Measurements from ENCODE around the gene SLC39A11. TPM values are rescaled to one million over a fixed set of nuclear protein-coding genes. Genes with fewer than 3 reads are reported as not detected.
A peak's percentile ranks its signal among the peaks of the same experiment; 100 is the strongest.
"Not testable (repeated sequence)": the region's sequence is repeated elsewhere in the genome, so short reads cannot be mapped to it uniquely, and the experiment has no call there.

SLC39A11 gene
- total RNA-seq, 1 experiment from 2014 or later, result 7.9 TPM

DNA sequence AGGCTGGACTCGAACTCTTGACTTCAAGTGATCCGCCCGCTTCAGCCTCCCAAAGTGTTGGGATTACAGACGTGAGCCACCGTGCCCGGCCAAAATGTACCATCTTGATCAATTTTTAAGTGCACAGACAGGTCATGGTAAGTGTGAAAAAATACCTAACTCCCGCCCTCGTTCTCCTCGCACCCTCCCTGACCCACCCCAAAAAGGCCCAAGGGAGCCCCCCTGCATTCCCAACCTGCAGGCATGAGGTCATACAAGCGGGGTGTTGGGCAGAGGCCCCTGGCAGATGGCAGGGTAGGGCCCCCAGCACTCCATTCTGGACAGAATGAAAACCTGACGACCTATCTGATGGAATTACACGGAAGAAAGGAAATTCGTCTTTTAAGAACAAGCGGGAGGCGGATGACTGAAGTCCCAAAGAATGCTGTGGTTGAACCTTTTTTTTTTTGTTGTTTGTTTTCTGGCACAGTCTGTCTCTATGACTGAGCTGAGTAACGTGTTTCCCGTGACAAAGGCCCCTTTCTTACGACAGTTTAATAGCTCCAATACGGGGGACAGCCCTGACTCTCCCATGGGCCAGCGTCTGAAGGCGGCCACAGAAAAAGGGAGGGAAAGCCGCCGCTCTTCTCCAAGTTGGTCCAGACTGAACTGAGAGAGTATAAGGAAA, 376.4 kb downstream of the SLC39A11 start:
- peak; percentile 98 for DNase-seq (ENCODE audit: low read depth)

DNA sequence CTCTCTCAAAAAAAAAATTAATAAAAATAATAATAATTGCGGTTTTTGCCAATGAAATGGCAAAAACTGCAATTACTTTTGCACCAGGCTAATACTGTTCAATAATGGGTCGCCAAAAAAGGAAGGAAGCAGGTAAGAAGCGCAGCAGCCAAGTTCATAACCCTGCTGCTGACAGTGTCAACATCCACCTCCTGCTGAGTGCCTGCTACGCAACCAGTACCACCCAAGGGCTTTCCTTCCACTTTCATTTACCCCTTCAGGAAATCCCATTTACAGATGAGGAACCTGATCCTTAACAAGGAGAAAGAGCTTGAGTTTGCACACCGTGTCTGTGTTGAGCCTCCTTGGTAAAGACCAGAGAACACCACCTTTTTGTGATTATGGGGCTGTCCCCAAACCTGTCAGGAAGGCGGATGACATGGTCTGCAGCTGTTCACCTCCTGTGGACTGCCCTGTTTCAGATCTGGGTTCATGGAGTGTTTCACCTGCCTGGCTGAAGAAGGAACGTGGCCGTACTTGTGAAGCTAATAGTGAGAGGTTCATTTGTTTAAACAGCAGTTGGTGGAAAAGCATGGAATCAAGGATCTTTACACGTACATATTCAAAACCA, 378.0 kb downstream of the SLC39A11 start:
- no peak for DNase-seq (ENCODE audit: low read depth)

DNA sequence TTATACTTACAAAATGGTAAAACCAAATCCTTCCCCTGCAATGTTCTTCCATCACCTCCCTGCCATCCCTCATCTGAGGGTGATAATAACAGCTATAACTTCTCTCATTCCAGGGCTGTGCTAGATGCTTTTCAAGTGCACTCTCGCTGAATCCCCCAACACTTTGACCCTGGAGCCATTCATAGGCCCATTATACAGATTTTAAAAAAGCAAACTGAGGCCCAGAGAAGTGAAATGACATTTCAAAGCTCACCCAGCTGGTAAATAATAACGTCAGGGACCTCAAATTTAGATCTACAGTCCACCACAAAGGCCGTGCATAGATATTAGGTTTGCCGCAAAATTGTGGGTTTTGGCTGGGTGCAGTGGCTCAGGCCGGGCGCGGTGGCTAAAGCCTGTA, 378.8 kb downstream of the SLC39A11 start:
- no peak for DNase-seq (ENCODE audit: low read depth)

GRCh38 chr17:72711521-72712310, 380.8 kb downstream of the SLC39A11 start:
- DNase-seq (ENCODE audit: low read depth), result no peak

- no peak for DNase-seq (ENCODE audit: low read depth)
Measured at GRCh38 chr17:72710834-72711233, 381.7 kb downstream of the SLC39A11 start.

DNA sequence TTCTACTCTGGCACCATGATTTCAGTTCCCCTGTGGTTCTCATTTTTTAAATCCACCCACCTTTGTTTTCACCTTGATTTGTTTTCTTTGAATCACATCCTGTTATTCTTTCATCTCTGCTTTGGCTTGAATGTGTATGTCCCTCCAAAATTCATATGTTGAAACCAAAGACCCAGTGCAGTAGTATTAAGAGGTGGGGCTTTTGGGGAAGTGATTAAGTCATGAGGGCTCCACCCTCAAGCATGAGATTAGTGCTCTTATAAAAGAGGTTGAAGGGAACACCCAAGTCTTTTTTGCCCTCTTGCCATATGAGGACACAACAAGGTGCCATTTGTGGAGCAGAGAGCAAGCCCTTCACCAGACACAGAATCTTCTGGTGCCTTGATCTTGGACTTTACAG, 382.3 kb downstream of the SLC39A11 start:
- no peak for DNase-seq (ENCODE audit: low read depth)

- not testable (repeated sequence) for DNase-seq (ENCODE audit: low read depth)
Measured at GRCh38 chr17:72708682-72709081, 383.8 kb downstream of the SLC39A11 start.

DNA sequence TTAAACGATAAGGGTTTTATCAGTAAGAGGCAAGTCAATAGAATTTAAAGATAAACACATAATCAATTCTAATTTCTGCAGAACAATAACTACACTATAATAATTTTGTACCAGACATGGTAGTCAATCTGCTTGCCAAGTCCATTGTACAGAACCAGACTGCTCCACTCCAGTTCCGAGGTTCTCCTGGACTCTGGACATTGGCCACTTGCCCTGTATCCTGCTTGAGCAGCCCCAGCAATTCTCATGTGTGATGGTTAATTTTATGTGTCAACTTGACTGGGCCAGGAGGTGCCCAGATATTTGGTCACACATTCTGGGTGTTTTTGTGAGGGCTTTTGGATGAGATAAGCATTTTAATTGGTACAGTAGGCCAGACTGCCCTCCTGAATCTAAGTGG, 384.6 kb downstream of the SLC39A11 start:
- no peak for DNase-seq (ENCODE audit: low read depth)

DNA sequence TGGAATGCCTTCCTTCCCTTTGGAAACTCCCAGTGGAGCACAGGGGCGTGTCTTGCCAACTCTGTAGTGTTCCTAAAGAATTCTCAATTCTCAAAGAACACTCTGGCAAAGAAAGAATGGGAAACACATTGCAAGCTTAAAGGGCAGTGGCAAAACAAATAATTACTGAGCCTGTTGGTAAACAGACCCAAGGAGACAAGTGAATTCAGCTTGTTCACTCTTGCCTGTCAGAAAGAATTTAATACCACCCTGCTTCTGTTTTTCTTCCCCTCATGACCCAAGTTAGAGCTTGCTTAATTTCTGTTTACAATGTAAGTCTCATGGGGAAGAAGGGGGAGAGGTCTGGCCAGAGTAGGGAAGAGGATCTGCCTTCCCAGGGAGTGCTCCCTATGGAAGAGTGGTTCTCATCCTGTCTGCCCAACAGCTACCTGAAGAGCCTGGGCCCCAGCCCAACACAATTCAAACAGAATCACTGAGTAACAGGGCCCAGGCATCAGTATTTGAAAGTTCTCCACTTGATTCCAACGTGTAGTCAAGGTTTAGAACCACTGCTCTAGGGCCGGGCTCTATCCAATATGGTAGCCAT, 386.0 kb downstream of the SLC39A11 start:
- DNase-seq (ENCODE audit: low read depth), result no peak

DNA sequence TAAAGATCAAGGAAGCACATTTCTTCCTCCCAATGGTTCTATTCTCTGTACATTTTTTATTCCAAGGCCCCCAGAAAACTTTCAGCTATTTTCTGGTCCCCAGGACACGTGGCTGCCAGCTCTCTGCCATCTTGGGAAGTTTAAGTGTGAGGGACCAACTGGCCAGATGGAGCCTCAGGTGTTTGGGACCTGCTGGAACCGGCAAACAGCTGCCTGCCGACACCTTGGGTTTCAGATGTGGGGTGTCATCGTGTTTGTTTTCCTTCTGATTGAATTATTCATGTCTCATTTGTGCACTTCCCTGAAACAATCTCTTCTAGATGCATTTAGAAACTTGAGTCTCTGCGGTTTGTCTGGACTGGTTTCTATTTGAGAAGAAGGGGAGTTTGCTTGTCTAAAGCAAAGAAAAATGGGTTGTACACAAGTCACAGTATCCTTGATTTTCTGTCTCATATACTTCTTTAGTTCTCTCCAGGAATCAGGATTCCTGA, 386.5 kb downstream of the SLC39A11 start:
- DNase-seq (ENCODE audit: low read depth), result no peak

- DNase-seq (ENCODE audit: low read depth), result peak; percentile 91
Measured at GRCh38 chr17:72702998-72703397, 389.5 kb downstream of the SLC39A11 start.

DNA sequence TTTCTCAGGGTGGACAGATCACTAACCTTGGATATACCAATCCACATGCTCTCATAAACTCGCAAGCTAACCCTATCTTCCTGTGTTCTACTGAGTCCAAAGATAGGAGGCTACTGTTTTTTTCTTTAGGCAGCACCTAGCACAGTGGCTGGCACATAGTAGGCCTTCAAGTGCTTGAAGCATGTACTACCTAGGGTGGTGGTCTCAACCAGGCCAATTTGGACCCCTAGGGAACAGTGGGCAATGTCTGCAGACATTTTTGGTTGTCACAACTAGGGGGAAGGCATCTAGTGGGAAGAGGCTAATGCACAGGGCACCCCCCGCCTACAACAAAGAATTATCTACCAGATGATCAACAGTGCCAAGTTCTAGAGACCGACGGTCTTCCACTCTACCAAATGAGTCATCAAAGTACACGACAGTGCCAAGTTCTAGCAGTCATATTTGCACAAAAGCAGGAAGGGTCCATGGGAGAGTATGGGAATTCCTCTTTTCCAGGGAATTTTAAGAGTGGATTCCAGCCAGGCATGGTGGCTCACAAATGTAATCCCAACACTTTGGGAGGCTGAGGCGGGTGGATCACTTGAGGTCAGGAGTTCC, 390.3 kb downstream of the SLC39A11 start:
- peak; percentile 94 for DNase-seq (ENCODE audit: low read depth)

- DNase-seq (ENCODE audit: low read depth), result peak; percentile 67
Measured at GRCh38 chr17:72700226-72700625, 392.3 kb downstream of the SLC39A11 start.

DNA sequence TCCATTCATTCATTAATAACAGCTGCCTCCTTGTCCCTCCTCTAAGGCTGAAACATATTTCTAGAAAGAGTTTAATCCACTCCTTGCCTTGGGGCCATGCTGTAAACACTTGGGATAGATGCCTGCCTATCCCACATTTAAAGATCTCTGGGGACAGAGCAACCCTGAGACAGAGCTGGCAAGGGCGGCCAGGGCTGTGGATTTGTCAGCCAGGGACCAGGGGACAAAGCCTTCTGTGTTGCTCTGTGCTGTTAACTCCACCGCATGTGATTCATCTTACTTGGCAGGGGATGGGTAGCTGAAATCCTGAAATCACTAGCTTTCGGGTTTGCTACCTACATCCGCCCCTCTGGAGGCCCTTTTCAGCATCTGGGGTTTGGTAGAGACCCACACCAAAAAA, 392.9 kb downstream of the SLC39A11 start:
- peak; percentile 94 for DNase-seq (ENCODE audit: low read depth)

- peak; percentile 70 for DNase-seq (ENCODE audit: low read depth)
Measured at GRCh38 chr17:72697602-72698146, 394.8 kb downstream of the SLC39A11 start.

DNA sequence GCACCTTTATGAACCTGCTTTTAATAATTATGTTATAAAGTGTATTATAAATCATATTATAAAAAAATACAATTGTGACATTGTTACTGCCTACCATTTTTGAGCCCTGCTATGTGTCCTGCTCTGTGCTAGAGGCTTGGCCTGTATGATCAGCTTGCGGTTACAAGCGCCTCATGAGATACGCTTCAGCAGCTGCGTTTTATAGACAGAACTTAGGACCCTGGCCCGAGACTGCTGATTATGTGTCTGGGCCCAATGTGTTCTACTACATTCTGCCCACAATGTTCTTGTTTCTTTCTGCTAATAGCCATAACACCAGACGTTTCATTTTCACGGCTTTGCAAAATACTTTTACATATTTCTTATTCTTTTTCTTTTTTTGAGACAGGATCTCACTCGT, 395.8 kb downstream of the SLC39A11 start:
- no peak for DNase-seq (ENCODE audit: low read depth)

GRCh38 chr17:72696156-72696555, 396.3 kb downstream of the SLC39A11 start:
- no peak for DNase-seq (ENCODE audit: low read depth)

- DNase-seq (ENCODE audit: low read depth), result no peak
Measured at GRCh38 chr17:72693956-72694355, 398.5 kb downstream of the SLC39A11 start.

DNA sequence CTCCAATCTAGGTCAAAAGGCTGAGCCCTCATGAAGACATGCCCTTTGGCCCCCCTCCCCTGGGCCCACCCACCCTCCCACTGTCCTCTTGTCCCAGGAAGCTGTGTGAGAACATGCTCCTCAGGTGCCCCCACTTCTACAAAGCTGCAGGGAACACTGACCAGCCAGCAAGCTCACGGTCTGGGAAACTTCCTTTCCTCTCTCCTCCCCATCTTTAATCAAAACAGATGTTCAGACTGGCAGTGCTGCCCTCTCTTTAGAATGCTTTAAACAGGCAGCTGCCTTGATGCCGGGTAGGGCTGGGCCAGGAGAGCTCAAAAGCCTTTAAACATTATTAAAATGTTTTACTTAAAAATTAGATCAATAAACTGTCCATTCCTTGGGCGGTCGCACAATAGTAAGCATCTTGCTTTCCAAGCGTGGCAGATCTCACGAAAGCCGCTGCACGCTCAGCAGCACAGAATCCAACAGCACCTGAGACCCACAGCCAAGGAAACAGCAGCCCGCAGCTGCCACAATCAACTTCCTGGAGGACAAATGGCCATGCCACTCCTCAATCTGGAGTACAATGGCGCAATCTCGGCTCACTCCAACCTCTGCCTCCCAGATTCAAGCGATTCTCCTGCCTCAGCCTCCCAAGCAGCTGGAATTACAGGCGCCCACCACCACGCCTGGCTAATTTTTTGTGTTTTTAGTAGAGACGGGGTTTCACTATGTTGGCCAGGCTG, 399.2 kb downstream of the SLC39A11 start:
- peak; percentile 44 for DNase-seq (ENCODE audit: low read depth)

DNA sequence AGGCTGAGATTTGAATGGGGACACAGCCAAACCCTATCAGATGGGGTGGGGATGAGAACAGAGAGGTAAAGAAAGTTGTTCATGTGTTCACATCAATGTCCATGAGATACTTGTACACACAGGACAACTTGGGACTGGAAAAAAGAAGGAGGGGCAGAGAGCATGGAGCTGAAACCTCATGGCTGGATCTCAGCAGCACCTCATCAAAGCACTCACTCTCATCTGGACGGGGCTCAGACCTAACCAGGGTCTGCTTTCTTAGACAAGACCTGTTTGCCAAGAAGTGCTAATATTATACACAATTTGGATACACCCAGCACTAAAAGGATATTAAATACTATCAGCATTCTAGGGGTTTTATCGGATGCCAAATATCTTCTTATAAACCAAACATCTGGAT, 399.8 kb downstream of the SLC39A11 start:
- no peak for DNase-seq (ENCODE audit: low read depth)

DNA sequence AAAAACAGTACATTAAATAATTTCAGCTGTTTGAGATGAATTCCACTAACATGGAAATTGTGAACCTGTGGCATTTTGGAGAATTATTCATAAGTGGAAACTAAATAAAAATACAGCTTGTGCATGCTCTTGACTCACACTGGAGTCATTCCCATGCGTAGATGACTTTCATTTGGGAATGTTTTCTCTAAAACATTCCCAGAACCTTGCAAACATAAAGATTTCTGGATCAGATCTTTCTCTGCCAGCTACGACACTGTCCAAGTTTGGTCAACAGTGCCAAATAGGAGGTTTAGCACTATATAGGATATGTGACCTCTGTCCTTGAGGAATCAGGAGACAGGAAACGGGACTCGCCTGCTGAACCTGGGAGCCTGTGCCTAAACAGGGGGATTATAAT, 400.9 kb downstream of the SLC39A11 start:
- DNase-seq (ENCODE audit: low read depth), result no peak

Measured in RPMI7951 (cell line).